Measurements from ENCODE around the gene ARL2. TPM values are rescaled to one million over a fixed set of nuclear protein-coding genes. Genes with fewer than 3 reads are reported as not detected.
"Not testable (repeated sequence)": the region's sequence is repeated elsewhere in the genome, so short reads cannot be mapped to it uniquely, and the experiment has no call there.

Gene ARL2
- total RNA-seq, 2 experiments from 2014 or later: 10.5 to 11.1 TPM

GRCh38 chr11:65019824-65020223 is 5.9 kb downstream of the ARL2 start:
- peaks cover 9% of the 10 kb centered on the region for H3K4me1 ChIP-seq (ENCODE audit: insufficient read depth, low read length)
- TF ChIP-seq, protein P1, sequence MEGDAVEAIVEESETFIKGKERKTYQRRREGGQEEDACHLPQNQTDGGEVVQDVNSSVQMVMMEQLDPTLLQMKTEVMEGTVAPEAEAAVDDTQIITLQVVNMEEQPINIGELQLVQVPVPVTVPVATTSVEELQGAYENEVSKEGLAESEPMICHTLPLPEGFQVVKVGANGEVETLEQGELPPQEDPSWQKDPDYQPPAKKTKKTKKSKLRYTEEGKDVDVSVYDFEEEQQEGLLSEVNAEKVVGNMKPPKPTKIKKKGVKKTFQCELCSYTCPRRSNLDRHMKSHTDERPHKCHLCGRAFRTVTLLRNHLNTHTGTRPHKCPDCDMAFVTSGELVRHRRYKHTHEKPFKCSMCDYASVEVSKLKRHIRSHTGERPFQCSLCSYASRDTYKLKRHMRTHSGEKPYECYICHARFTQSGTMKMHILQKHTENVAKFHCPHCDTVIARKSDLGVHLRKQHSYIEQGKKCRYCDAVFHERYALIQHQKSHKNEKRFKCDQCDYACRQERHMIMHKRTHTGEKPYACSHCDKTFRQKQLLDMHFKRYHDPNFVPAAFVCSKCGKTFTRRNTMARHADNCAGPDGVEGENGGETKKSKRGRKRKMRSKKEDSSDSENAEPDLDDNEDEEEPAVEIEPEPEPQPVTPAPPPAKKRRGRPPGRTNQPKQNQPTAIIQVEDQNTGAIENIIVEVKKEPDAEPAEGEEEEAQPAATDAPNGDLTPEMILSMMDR (IDR thresholded peaks at IDR 0.05): no peak
- no peak overlapping the region for H3K27ac ChIP-seq (ENCODE audit: low read depth in 1 of 2, low read length in 2 of 2)
- intact Hi-C loops (cut with DNase I, micrococcal nuclease): loop anchor here in 1 of 2 experiments (10.0 kb wide), 1 partner anchor 295 kb away; the partner anchor contains the start of gene CDC42EP2
- peaks cover 13% of the 10 kb centered on the region for H3K4me1 Mint-ChIP-seq (ENCODE audit: low read depth)
- no peaks in the 10 kb centered on the region for H3K9me3 ChIP-seq (ENCODE audit: control insufficient read depth in 1 of 2, insufficient read depth in 1 of 2, low read length in 2 of 2)
- H3K27me3 Mint-ChIP-seq: no peaks in the 10 kb centered on the region
- peaks cover 32% of the 10 kb centered on the region for H3K36me3 ChIP-seq (ENCODE audit: insufficient read depth, low read length)
- no peak overlapping the region for H3K27ac Mint-ChIP-seq
- ChIA-PET CTCF (no interaction called here), POLR2A (no interaction called here)
- H3K4me3 Mint-ChIP-seq: no peak overlapping the region
- no peaks in the 10 kb centered on the region for H3K27me3 ChIP-seq (ENCODE audit: control insufficient read depth in 1 of 2, insufficient read depth in 2 of 2, low read length in 2 of 2)
- no peaks in the 10 kb centered on the region for H3K36me3 Mint-ChIP-seq (ENCODE audit: low read depth)
- H3K4me3 ChIP-seq (ENCODE audit: low read length): no peak overlapping the region
- ATAC-seq (ENCODE audit: poor library complexity) (no peak), DNase-seq (no peak)
- no peaks in the 10 kb centered on the region for H3K9me3 Mint-ChIP-seq

- H3K4me3 Mint-ChIP-seq: no peak overlapping the region
- no peaks in the 10 kb centered on the region for H3K9me3 Mint-ChIP-seq
- POLR2A ChIA-PET: no interaction called here
Measured at GRCh38 chr11:65021003-65021402, 7.0 kb downstream of the ARL2 start.

GRCh38 chr11:65021509-65021908 is 7.5 kb downstream of the ARL2 start:
- H3K27ac ChIP-seq (ENCODE audit: low read depth in 1 of 2, low read length in 2 of 2): no peak overlapping the region
- no peak overlapping the region for H3K27ac Mint-ChIP-seq
- no peaks in the 10 kb centered on the region for H3K27me3 Mint-ChIP-seq
- POLR2A ChIA-PET: no interaction called here
- H3K4me1 Mint-ChIP-seq (ENCODE audit: low read depth): peaks cover under 1% of the 10 kb centered on the region
- H3K4me1 ChIP-seq (ENCODE audit: insufficient read depth, low read length): peaks cover under 1% of the 10 kb centered on the region
- no peaks in the 10 kb centered on the region for H3K9me3 ChIP-seq (ENCODE audit: control insufficient read depth in 1 of 2, insufficient read depth in 1 of 2, low read length in 2 of 2)
- no peaks in the 10 kb centered on the region for H3K9me3 Mint-ChIP-seq
- no peaks in the 10 kb centered on the region for H3K27me3 ChIP-seq (ENCODE audit: control insufficient read depth in 1 of 2, insufficient read depth in 2 of 2, low read length in 2 of 2)
- ATAC-seq (ENCODE audit: poor library complexity): no peak
- CTCF ChIA-PET: no interaction called here
- no peak for DNase-seq
- no peak overlapping the region for H3K4me3 ChIP-seq (ENCODE audit: low read length)
- H3K36me3 ChIP-seq (ENCODE audit: insufficient read depth, low read length): peaks cover 32% of the 10 kb centered on the region
- H3K4me3 Mint-ChIP-seq: no peak overlapping the region
- intact Hi-C loops (cut with DNase I, micrococcal nuclease): no loop called here
- TF ChIP-seq, protein P1 (IDR thresholded peaks at IDR 0.05): no peak
- H3K36me3 Mint-ChIP-seq (ENCODE audit: low read depth): no peaks in the 10 kb centered on the region

More at GRCh38 chr11:65021003-65021402, 7.0 kb downstream of the ARL2 start:
- Histone ChIP-seq H3K27me3 (ENCODE audit: control insufficient read depth in 1 of 2, insufficient read depth in 2 of 2, low read length in 2 of 2) (no peaks in the 10 kb centered on the region), H3K4me1 (ENCODE audit: insufficient read depth, low read length) (no peaks in the 10 kb centered on the region), H3K4me3 (ENCODE audit: low read length) (no peak overlapping the region), H3K27ac (ENCODE audit: low read depth in 1 of 2, low read length in 2 of 2) (no peak overlapping the region), H3K9me3 (ENCODE audit: control insufficient read depth in 1 of 2, insufficient read depth in 1 of 2, low read length in 2 of 2) (no peaks in the 10 kb centered on the region), H3K36me3 (ENCODE audit: insufficient read depth, low read length) (peaks cover 32% of the 10 kb centered on the region)
- Mint-ChIP-seq H3K36me3 (ENCODE audit: low read depth) (no peaks in the 10 kb centered on the region), H3K4me1 (ENCODE audit: low read depth) (peaks cover 4% of the 10 kb centered on the region), H3K27me3 (no peaks in the 10 kb centered on the region), H3K27ac (no peak overlapping the region)
- CTCF ChIA-PET: interaction anchor here (0.7 kb wide), 1 partner anchor 75 kb away, joined by 4 read pairs; the partner anchor contains the start of gene VPS51
- intact Hi-C loops (cut with DNase I, micrococcal nuclease): no loop called here
- DNase-seq (no peak), ATAC-seq (ENCODE audit: poor library complexity) (no peak)
- TF ChIP-seq, protein P1 (IDR thresholded peaks at IDR 0.05): no peak

DNA sequence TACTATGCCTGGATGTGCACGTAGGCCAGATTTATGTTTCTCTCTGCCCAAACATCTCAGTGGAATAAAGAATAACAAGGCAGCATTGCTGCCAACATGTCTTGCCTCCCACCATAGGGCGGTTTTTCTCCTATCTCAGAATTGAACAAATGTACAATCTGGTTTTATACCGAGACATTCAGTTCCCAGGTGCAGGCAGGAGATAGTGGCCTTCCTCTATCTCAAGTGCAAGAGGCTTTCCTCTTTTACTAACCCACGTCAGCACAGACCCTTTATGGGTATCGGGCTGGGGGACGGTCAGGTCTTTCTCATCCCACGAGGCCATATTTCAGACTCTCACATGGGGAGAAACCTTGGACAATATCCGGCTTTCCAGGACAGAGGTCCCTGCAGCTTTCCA is 9.5 kb downstream of the ARL2 start:
- H3K27ac ChIP-seq (ENCODE audit: low read depth in 1 of 2, low read length in 2 of 2); intact Hi-C loops (cut with DNase I, micrococcal nuclease); DNase-seq; ATAC-seq (ENCODE audit: poor library complexity); H3K9me3 ChIP-seq (ENCODE audit: control insufficient read depth in 1 of 2, insufficient read depth in 1 of 2, low read length in 2 of 2); CTCF ChIA-PET; H3K36me3 Mint-ChIP-seq (ENCODE audit: low read depth); POLR2A ChIA-PET; H3K9me3 Mint-ChIP-seq; H3K4me3 Mint-ChIP-seq; H3K27ac Mint-ChIP-seq; H3K27me3 Mint-ChIP-seq; H3K27me3 ChIP-seq (ENCODE audit: control insufficient read depth in 1 of 2, insufficient read depth in 2 of 2, low read length in 2 of 2); H3K4me3 ChIP-seq (ENCODE audit: low read length): not testable (repeated sequence)
- peaks cover 19% of the 10 kb centered on the region for H3K4me1 ChIP-seq (ENCODE audit: insufficient read depth, low read length)
- peaks cover 27% of the 10 kb centered on the region for H3K36me3 ChIP-seq (ENCODE audit: insufficient read depth, low read length)
- peaks cover 18% of the 10 kb centered on the region for H3K4me1 Mint-ChIP-seq (ENCODE audit: low read depth)

Measured in CD4-positive, alpha-beta T cell (primary cell).